ENCODE results near the gene C1orf94.
"Not testable (repeated sequence)": the region's sequence is repeated elsewhere in the genome, so short reads cannot be mapped to it uniquely, and the experiment has no call there.

- not testable (repeated sequence) for TF ChIP-seq POLR2A (IDR thresholded peaks at IDR 0.05; ENCODE audit: control extremely low read depth in 1 of 2, low read depth in 2 of 2, low read length in 2 of 2); CTCF (IDR thresholded peaks at IDR 0.05; ENCODE audit: control extremely low read depth in 1 of 3, insufficient read depth in 1 of 3, low read depth in 1 of 3, low read length in 3 of 3); CHD7 (IDR thresholded peaks at IDR 0.05; ENCODE audit: insufficient replicate concordance, low read length); POLR2AphosphoS5 (IDR thresholded peaks at IDR 0.05; ENCODE audit: low read depth, low read length); FOSL1 (IDR thresholded peaks at IDR 0.05; ENCODE audit: insufficient read depth, low read depth, low read length); ZNF274 (IDR thresholded peaks at IDR 0.05; ENCODE audit: borderline replicate concordance, extremely low read depth, low read length); SRF (IDR thresholded peaks at IDR 0.05; ENCODE audit: low read depth, low read length); EZH2 (IDR thresholded peaks at IDR 0.05; ENCODE audit: low read depth, low read length, severe bottlenecking); JUN (IDR thresholded peaks at IDR 0.05; ENCODE audit: low read depth, low read length); CEBPB (IDR thresholded peaks at IDR 0.05; ENCODE audit: low read depth, low read length); EP300 (IDR thresholded peaks at IDR 0.05; ENCODE audit: borderline replicate concordance in 1 of 2, low read depth in 2 of 2, low read length in 2 of 2)
These were observed 6.7 kb downstream of the C1orf94 start for GRCh38 chr1:34183381-34183780.

All from H1 (cell line).